Esophagus squamous epithelium (tissue), 4 donors: ENCODE data around the gene KLHL5.

Experiments used
- POLR2A ChIP-seq, 4 donors: fragments of 450-650 bp; IDR thresholded peaks; one replicate each; pipeline ENCODE4 v1.6.1; 2017; ENCODE audit warnings: antibody characterized with exemption in 4 of 4, mild to moderate bottlenecking in 4 of 4, moderate library complexity in 3 of 4
- TF ChIP-seq, protein P1 (sequence below), 6 experiments: fragments of 450-650 bp in 4 of 6; fragments of 200-600 bp in 2 of 6; sonication (generic) in 2 of 6; IDR thresholded peaks; one replicate each; pipeline ENCODE4 v1.5.1; 2016 to 2019; ENCODE audit warnings: antibody characterized with exemption in 6 of 6, mild to moderate bottlenecking in 4 of 6, moderate library complexity in 4 of 6

DNA sequence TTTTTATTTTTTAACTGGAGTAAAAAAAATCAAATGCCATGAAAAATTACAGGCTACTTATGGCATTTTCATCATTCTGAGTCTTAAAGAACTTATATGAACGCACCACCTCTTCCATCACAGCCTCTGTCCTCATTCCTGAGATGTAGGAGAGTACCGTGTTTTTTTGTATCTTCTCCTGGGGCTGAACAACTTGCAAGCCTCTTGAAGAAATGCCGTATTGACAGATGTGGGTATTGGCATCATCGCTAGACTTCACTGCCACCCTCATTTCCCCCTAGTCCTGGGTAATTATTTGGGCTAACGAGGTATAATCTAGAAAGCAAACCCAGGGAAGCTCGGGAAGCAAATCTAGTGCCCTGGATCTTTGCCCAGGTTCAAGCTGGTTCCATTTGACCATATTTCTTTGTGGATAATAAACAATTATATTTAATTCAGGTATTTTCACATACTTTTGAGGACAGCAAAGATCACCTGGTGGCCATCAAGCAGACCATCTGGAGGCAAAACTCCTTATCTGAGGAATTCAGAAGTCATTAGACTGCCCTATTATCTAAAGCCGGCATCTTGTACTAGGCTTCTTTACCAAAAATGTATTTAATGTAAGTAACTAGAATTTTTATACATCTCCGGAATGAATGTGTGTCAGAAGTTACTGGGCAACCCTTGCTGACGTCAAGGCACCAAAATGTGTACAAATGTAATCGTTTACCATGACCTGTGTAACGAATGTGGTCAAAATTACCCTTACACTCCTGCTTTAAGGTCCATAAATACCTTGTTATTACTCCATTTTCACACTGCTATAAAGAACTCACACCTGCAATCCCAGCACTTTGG, 64.4 kb downstream of the KLHL5 start:
- TF ChIP-seq, protein P1, sequence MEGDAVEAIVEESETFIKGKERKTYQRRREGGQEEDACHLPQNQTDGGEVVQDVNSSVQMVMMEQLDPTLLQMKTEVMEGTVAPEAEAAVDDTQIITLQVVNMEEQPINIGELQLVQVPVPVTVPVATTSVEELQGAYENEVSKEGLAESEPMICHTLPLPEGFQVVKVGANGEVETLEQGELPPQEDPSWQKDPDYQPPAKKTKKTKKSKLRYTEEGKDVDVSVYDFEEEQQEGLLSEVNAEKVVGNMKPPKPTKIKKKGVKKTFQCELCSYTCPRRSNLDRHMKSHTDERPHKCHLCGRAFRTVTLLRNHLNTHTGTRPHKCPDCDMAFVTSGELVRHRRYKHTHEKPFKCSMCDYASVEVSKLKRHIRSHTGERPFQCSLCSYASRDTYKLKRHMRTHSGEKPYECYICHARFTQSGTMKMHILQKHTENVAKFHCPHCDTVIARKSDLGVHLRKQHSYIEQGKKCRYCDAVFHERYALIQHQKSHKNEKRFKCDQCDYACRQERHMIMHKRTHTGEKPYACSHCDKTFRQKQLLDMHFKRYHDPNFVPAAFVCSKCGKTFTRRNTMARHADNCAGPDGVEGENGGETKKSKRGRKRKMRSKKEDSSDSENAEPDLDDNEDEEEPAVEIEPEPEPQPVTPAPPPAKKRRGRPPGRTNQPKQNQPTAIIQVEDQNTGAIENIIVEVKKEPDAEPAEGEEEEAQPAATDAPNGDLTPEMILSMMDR (IDR thresholded peaks at IDR 0.05), result no peak
- no peak for TF ChIP-seq POLR2A (IDR thresholded peaks at IDR 0.05)
